HG02973 (cell line): Measurements from ENCODE around the gene DGKI.

Experiments used
- ATAC-seq: cut with Tn5 transposase; IDR thresholded peaks from one replicate; pipeline ENCODE4 v1.9.1; 2021; ENCODE audit warnings: moderate library complexity; ENCODE audit not compliant: unreplicated experiment

DGKI gene

DNA sequence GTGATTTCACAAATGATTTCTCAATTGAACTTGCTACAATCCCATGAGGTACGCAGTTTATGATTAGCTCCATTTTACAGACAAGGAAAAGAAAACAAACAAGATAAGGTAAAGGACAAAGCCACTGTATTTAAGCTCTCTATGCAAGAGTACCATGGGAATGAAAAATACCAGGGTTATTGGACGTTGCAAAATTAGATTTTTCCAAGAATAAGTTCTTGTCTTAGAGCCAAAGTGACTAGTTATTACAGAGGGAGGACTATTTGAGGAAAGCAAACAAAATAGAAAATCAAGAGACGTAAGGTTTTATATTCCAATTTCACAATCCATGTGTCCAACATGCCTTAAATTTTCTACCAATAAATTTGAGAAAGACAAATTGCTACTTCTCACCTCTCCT is 405.3 kb downstream of the DGKI start:
- no peak for ATAC-seq

DNA sequence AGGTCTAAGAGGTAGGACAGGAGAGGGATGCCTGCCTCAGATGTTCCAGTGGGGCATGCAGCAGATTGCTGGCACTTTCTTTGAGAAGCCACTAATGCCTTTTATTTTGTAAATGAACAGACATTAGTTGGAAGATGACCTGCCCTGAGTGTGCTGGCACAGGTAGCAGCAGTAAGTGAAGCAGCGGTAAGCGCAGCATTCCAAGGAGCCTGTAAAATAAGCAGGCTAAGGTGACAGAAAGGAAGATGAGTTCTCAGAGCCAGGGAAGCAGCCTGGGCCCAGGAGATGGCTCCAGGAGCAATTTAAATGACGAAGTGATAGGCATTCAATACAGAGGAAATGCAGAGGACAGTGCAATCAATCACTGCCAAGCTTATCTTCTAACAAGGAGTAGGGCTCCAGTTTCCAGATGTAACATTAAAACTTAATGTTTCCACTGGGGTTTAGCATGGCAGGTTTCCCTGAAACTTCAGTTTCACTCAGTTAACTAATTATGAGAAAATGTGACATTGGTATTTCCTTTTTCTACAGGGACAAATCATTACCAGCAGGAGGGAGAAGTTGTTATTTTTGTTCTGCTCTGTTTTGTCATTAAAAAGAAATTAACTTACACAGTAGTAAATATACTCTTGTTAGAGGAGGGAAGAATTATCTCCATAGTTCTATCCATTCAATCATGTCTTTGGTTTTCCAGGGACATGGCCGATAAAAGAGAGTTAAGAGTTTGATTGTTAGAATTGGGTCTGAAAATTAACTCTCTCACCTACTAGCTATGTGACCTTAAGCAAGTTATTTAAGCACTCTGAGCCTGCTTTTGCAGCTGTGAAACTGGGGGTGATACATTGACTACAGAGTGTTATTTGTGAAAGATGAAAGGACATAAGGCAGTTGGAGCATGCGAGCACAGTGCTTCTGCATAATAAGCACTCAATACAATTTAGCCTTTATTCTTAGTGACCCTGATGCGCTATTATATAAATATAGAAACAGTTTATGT is 406.6 kb downstream of the DGKI start:
- no peak for ATAC-seq

DNA sequence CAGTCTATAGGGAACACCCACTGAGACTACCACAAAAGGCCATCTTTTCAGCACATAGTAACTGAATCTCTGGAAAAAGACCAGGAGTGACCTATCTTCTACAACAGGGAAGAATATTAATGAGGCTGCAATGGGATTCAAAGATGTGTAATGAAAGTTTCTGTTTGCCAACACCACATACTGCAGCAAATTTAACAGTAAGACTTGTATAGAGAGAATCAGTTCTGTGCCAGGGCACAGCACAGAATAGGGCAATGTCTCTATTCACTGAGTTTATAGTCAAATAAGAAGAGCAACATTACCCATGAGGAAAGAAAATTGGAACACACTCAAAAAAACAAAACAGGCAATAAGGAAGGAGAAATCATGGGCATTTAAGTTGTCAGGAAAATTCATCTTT is 411.8 kb downstream of the DGKI start:
- no peak for ATAC-seq

DNA sequence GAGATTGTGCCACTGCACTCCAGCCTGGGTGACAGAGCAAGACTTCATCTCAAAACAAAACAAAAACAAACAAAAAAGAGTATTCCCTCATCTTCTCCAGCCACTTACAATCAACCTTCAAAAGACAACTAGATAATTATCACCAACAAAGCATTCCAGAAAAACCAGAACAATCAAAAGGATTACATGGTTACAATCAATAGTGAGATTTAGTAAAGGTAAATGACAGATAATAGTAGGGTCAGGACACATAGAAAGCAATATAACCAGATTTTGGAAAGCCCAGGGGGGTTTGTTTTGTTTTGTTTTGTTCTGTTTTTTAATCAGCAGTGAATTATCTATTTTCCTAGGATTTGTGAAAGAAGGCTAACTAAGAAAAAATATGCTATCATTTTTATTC is 412.2 kb downstream of the DGKI start:
- no peak for ATAC-seq

DNA sequence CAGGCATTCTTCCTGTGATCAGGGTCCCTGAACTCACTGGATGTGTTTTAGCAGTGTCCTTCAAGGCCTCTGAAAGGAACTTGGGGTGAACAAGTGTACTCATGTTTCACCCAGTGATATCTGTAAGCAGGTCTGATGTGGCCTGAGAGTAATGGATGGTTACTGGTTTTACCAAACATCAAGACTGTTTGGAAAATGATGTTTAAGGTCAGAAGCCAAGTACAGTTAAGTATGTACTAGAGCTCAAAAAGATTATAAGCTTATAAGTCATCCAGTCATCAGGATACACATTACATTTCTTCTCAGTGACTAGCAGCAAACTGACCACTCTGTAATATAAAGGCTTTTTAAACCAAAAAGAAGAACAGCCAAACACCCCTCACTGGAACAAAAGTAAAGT is 423.5 kb downstream of the DGKI start:
- ATAC-seq, result no peak

DNA sequence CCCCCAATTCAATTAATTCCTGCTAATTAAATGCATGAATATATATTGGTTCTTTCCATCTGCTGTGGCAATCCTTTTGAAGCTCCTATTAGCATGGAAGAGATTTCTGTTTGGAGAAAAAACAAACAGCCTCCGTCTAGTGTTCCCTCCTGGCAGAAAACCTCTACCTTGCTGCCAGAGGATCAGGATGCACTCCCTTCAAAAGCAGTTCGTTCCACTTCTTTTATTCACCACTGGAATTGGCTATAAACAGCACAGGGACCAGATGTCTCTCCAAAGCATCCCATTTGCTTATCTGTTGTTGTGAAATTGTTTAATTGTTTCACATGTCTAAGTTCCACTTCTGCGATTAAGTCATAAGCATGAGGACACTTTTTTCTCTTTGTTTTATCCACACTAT is 425.4 kb downstream of the DGKI start:
- no peak for ATAC-seq

DNA sequence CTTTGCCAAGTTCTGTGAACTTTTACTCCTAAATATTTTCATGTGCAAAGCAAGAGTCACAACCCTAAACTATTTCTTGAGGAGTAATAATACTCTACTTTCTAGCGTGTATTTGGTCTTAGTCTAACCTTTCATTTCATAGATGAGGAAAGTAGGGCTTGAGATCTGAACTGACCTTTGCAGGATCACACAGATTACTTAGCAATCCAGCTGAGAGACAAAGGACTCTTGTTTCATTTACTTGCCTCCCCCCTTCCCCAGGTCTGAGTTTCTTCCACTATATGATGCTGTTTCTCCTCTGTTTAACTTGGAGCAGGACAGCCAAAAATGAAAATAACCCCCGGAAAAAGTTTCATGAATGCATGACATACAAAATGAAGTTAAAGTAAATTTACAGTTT is 427.9 kb downstream of the DGKI start:
- no peak for ATAC-seq

DNA sequence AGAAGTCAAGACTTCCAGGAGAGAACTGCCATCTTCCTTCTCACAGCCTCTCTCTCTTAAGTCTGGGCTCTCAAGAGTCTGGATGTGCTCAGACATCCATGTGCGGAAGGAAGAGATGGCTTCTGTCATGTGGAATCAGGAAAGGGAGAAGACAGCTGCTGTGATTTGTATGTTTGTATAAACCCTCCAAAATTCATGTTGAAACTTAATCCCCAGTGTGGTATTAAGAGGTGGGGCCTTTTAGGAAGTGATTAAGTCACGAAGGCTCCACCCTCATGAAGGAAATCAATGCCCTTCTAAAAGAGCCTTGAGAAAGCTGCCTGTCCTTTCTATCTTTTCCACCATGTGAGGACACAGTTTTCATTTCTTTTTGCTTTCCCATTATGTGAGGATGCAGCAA is 429.3 kb downstream of the DGKI start:
- ATAC-seq, result no peak

DNA sequence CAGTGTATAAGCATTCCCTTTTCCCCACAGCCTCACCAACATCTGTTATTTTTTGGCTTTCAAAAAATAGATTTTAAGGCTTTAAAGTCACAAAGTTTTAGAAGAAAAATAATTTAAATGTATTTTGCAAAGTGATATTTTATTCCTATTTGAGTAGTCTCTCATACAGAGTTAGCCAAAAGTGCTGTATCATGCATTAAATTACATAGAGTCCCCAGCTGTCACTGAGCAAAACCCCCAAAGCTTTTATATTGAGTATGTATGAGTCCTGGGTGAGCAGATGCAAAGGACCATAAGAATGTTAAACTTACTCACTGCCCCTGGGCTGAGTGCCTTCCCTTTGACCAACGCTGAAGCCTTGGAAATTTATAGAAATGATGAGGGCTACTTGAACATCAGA is 432.9 kb downstream of the DGKI start:
- no peak for ATAC-seq

DNA sequence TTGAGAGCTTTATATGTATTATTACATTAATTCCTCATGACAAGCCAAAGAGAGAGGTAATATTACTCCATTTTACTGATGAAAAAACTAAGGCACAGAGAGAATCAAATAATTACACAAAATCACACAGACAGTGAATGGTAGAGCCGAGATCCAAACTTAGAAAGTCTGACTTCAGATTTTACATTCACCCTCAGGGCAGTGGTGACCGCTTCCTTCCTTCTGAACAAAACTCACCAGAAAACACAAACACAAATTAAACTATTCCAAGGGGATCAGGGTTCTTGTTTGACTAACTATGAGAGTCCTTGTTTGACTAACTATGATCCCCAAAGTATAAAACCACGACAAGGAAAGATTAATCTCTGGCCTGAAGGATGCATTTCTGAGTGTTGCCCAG is 435.3 kb downstream of the DGKI start:
- no peak for ATAC-seq

DNA sequence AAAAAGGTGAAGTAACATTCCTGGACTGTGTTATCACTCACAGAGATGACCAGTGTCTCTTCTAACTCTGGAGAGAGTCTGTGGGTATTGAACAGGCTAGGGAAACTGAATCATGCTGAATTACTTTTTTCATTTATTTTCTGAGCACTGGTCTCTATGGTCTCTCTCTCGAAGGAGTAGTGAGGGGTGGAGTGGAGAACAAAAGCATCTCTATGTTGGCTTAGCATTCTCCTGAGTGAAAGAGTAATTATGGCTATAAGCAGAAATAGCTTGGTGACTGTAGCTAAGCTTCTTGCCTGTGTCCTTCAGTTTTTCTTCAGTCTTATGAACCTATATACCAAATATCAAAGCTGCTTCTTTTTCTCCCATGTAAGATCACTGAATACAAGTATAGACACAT is 438.6 kb downstream of the DGKI start:
- no peak for ATAC-seq

DNA sequence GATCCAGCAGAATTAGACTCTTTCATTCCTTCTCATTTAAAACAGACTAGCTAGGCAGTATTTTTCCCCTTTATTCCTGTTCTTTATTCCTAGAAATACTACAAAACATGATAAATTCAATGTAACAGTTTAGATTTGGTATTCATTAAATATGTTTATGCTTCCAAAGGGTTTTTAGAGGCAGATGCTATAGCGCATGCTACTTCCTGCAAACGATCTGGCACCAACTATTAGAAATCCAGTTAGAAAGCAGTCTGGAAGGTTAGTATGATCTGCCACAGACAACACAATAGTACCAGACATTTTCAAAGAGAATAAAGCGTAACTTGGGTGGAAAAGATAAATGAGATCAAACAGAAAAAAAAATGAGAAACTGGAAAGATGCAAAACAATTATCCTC is 439.7 kb downstream of the DGKI start:
- no peak for ATAC-seq

DNA sequence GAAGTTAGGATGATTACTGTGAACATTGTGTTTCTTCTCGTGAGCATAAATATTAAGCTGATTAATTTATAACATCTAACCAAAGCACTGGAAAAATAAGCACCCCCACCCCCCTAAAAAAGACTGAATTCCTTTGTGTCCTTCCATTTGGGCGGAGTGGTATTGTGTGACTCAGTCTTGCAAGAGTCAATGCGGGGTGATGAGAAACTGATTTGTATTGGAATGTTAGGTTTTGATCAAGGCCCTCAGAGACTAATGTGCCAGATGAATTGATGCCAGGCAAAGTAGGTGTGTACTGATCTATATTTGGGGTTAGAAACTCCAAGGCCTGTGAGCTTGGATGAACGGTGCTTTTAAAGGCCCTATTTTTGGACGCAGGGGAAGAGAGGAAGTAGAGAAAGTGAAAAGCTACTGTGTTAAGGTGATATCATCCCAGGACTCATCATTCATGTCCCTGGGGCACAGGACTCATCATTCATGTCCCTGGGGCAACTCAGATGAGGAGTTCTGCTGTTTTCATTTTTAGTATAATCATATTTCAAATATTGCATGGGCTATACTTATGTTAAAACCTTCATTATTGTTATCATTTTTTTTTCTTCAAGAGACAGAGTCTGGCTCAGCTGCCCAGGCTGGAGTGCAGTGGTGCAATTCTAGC is 442.0 kb downstream of the DGKI start:
- no peak for ATAC-seq

DNA sequence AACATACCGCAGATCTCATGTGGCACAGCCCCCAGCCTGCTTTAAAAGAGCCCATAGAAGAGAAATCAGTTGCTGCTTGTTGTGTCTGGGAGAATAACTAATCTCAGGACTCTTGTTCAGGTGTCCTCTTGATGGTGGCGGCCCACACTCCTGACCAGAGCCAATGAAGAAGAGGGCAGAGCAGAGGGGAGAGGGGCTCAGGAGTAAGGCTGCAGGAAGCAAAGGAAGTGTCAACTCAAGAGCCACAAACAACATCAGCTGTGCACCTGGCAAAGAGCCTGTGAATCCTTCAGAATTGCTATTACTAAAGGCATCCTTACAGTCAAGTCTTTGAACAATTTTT is 443.4 kb downstream of the DGKI start:
- ATAC-seq, result no peak

DNA sequence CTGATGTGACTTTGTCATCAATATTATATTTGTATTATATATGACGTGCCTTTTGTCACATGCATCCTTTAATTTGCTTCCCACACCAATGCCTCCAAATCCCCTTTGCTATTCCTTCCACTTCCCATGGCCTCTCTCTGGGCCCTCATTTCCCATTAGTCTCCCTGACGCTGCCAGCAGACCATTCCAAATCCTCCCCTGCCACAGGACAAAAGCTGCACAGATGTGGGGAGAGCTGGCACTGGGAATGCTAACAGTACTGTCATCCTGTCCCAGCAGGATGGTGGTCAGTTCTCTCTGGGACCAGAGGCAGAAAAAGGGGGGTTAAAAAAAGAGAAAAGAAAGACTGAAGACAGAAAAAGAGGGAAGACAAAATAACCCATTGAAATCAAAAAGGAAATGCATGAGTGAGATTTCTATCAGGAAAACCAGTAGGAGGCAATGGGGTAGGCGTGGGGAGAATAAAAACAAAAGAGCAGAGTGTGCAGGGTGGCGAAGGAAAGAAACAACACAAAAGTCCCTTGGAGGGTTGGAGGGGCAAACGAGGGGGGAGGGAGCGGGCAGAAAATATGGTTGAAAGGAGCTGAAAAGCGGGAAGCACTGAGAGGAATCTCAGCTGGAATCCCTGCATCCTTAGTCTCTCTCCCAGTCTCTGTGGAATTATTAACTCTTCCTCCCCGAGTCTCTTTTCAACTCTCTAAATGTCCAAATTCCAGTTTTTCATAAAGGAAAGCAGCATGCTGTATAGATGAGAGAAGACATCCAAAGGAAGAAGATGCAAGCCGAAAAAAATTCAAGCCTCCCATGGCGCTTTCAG is 444.0 kb downstream of the DGKI start:
- ATAC-seq, result no peak

DNA sequence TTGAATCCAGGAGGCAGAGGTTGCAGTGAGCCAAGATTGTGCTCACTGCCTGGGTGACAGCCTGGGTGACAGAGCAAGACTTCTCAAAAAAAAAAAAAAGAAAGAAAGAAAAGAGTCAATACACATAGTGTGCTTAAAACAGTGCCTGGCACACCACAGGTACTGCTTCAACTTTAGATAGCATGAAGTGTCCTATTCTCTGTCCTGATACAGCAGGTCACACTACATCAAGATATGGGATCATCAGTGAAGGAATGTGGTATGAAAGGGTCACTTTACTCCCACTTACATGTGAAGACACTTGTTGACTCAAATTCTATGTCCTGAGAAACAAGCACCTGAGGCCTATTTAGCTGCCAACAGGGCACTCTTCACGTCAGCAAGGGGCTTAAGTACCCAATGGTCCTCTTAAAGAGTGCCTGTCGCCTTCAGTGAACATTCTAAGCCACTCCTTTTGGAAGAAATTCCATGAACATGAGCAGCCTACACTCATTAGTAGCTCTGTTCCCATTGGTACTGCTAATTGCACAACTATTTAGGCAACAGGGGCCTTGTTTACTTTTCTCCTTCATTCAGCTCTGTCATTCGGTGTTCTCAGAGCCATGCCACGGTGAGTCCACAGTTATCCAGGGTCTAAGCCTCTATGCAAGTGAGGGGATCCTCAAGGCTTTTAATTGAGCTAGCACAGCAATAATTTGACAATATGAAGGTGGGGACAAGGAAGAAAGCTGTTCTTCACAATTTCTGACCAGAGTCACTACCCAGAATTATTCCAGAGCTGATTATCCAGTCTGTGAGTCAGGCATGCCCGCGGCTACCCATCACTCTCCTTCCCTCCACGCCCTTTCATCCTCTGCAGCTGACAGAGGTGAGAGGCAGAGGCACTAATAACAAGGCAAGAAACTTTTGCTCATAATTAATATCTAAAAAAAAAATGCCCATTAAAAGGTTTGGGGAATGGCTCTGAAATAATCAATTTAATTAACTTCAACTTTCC is 446.6 kb downstream of the DGKI start:
- no peak for ATAC-seq

DNA sequence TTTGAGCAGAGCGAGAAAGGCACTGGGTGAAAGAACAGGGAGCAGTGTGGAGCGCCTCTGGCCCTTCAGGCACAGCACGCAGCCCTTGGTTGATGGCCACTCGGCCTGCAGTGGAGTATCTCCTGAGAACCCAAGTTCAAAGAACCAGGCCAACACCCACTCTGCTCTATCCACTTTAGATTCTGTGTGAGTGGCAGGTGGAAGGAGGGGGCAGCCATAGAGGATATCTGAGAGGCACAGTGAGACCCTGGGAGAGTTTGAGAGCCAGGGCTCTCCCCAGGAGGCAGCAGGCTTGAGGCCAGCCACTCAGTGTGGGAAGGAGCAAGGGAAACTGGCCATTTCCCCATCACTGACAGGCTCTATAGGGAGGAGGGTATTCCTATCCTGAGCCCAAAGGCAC is 450.7 kb downstream of the DGKI start:
- no peak for ATAC-seq

DNA sequence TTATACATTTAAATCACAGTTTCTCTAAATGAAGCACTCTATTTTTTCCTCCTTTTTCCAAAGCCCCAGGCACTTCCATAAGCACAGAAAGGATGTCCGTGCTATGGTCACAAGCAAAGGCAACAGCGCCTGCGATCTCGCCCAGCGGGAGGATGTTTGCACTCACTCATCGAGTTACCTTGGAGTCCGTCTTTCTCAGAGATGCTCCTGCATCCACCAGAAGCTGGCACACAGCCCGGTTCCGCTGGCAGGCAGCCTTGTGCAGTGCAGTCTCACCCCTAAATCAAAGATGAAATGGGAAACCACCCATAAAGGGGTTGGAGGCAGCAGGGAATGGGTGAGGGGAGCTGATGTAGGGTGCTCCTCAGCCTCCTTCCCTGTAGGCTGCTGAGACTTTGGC is 451.4 kb downstream of the DGKI start:
- no peak for ATAC-seq

DNA sequence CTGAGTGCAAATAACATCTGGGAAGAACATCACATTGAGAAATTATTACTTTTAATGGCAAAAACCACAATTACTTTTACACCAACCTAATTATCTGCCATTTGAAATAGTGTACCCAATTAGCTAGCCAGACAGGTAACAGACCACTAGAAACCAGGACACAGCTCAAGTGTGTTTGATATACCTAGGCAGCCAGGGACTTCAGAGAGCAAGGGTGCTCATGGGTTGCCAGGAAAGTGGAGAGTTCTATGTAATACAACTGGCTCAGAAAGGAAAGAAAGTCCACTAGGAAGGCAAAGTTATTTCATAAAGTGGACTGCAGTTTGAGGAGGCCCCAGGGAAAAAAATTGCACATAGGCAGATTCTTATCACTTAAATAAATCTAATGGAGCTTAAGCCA is 453.2 kb downstream of the DGKI start:
- no peak for ATAC-seq

DNA sequence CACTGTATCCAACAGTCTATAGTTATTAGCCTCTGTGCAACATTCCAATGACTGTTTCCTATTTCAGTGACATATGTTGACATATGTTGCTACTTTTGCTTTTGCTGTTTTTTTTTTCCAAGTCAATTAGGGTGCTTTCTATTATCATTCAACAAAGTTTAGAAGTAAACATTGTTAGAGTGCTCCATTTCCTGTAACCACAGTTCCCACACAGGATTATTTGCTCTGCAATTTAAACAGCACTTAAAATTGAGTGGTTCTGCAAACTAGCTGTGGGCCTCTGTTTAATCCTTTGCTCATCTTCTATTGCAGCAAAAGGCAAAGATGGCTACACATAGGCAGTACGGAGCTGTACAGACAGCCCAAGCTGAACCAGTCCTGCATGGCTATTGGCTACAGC is 456.7 kb downstream of the DGKI start:
- no peak for ATAC-seq
